ENCODE data around the gene FBLL1. TPM values are rescaled to one million over a fixed set of nuclear protein-coding genes. Genes with fewer than 3 reads are reported as not detected.

The FBLL1 gene
- total and polyA plus RNA-seq, 9 of the 15 experiments (the other 6 are each of a cell fraction or from before 2014, with no cell fraction given) = not detected

GRCh38 chr5:168570490-168571328 is 41.6 kb downstream of the FBLL1 start (continued):
- 0 out of 2 replicates have a peak, but pooled peaks have one; percentile 32 for TF ChIP-seq JUND (IDR thresholded peaks at IDR 0.05; ENCODE audit: borderline replicate concordance, low read depth, low read length)
- no peak for TF ChIP-seq JUND (tag; IDR thresholded peaks at IDR 0.05; ENCODE audit: borderline replicate concordance, low read depth, low read length)
- TF ChIP-seq MTA2 (IDR thresholded peaks at IDR 0.05; ENCODE audit: low read depth) = peak; percentile 16; the same call in 1 of the 2 replicates
- TF ChIP-seq BHLHE40 (IDR thresholded peaks at IDR 0.05; ENCODE audit: low read length) = peak; percentile 16; the same call in 1 of the 2 replicates
- peak; percentile 64 for TF ChIP-seq SPI1 (IDR thresholded peaks at IDR 0.05; ENCODE audit: borderline replicate concordance, low read depth, low read length)
- TF ChIP-seq CBFA2T3 (IDR thresholded peaks at IDR 0.05) = peak; percentile 68
- peak; percentile 67 for TF ChIP-seq TEAD4 (IDR thresholded peaks at IDR 0.05; ENCODE audit: low read length)
- no peak for TF ChIP-seq TEAD4 (CRISPR knock-in tag; IDR thresholded peaks at IDR 0.05; ENCODE audit: borderline replicate concordance)
- TF ChIP-seq FOXM1 (IDR thresholded peaks at IDR 0.05; ENCODE audit: low read depth) = 0 out of 2 replicates have a peak, but pooled peaks have one; percentile 16
- no peak for TF ChIP-seq FOXM1 (CRISPR knock-in tag; IDR thresholded peaks at IDR 0.05; ENCODE audit: low read depth)
- no peak for TF ChIP-seq NRF1 (conservative IDR thresholded peaks at IDR 0.05 in 1 of 2, IDR thresholded peaks at IDR 0.05 in 1 of 2)
- no peak for TF ChIP-seq NKRF (IDR thresholded peaks at IDR 0.05; ENCODE audit: borderline replicate concordance)
- 0 out of 2 replicates have a peak, but pooled peaks have one; percentile 35 for TF ChIP-seq TCF7L2 (IDR thresholded peaks at IDR 0.05; ENCODE audit: low read depth, low read length)
- peak; percentile 62 for TF ChIP-seq TAL1 (IDR thresholded peaks at IDR 0.05)
- TF ChIP-seq NFRKB (IDR thresholded peaks at IDR 0.05; ENCODE audit: low read depth) = no peak
- no peak for TF ChIP-seq E2F3 (CRISPR knock-in tag; IDR thresholded peaks at IDR 0.05)
- peak; percentile 66; the same call in 1 of the 2 replicates for TF ChIP-seq ZNF384 (IDR thresholded peaks at IDR 0.05; ENCODE audit: low read depth, low read length)
- peak; percentile 60; the same call in 1 of the 2 replicates for TF ChIP-seq CHAMP1 (IDR thresholded peaks at IDR 0.05)
- peak; percentile 39; the same call in 1 of the 2 replicates for TF ChIP-seq EP300 (IDR thresholded peaks at IDR 0.05; ENCODE audit: low read length)

Measured in K562 (cell line).